ENCODE results near the gene SYCP2L.

DNA sequence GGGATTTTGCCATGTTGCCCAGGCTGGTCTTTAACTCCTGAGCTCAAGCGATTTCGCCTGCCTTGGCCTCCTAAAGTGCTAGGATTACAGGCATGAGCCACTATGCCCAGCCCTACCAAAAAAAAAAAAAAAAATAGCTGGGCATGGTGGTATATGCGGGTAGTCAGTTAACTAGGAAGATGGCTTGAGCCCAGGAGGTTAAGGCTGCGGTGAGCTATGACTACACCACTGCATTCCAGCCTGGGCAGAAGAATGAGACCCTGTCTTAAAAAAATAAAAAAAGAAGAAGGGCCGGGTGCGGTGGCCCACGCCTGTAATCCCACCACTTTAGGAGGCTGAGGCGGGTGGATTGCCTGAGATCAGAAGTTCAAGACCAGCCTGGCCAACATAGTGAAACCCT lies 107.0 kb downstream of the SYCP2L start:
- TF ChIP-seq ZNF175 (CRISPR knock-in tag; IDR thresholded peaks at IDR 0.05; ENCODE audit: low read depth) (no peak), MYC (IDR thresholded peaks at IDR 0.05; ENCODE audit: low read depth, low read length) (no peak), MYC (CRISPR knock-in tag; IDR thresholded peaks at IDR 0.05; ENCODE audit: borderline replicate concordance, low read depth) (no peak), CTCF (IDR thresholded peaks at IDR 0.05 in 2 of 3, conservative IDR thresholded peaks at IDR 0.05 in 1 of 3; ENCODE audit: insufficient read depth in 2 of 3, low read depth in 1 of 3, low read length in 3 of 3) (no peak), ZNF197 (CRISPR knock-in tag; IDR thresholded peaks at IDR 0.05; ENCODE audit: low read depth) (no peak)
